HG03280 (cell line): ENCODE data around the gene EFNA3.

Experiments used
- ATAC-seq: cut with Tn5 transposase; IDR thresholded peaks from one replicate; pipeline ENCODE4 v1.9.1; 2021; ENCODE audit warnings: mild to moderate bottlenecking, moderate library complexity; ENCODE audit not compliant: unreplicated experiment

Gene EFNA3

DNA sequence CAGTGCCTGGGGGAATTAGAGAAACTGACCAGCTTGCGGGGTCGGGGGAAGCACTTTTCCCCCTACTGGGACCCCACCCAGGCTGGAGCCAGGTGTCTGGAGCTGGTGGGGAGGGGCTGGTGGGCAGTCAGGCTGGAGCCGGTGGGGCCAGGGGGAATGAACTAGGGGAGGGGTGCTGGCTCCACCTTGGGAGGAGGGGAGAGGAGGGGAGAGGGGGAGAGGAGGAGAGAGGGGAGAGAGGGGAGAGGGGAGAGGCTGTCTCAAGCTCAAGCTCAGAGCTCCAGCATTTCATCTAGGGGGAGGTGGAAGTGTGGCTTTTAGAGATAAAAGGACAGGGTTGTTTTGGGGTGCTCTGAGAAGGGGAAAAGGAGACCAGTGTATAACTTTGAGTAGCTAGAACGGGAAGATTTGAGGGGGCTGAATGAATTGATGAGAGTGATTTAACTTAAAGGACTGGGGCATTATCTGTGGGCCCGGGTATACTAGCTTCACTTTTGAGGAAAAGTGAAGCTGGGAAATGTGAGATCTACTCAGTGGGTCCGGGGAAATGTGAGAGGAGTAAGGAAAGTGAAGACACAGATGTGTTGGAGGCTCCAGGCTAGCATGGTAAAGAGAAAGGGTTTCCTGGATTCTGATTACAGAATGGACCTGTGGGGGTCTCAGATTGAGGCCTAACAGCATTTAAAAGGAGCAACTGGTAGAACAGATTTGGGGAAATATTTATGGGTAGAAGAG is 51.8 kb downstream of the EFNA3 start:
- ATAC-seq, result no peak

DNA sequence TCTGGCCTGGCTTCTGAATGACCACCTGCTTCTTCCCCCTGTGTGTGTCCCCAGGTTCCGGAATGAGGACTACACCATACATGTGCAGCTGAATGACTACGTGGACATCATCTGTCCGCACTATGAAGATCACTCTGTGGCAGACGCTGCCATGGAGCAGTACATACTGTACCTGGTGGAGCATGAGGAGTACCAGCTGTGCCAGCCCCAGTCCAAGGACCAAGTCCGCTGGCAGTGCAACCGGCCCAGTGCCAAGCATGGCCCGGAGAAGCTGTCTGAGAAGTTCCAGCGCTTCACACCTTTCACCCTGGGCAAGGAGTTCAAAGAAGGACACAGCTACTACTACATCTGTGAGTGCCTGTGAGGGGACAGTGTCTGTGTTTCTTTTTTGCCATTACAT is 52.6 kb downstream of the EFNA3 start:
- ATAC-seq, result no peak

DNA sequence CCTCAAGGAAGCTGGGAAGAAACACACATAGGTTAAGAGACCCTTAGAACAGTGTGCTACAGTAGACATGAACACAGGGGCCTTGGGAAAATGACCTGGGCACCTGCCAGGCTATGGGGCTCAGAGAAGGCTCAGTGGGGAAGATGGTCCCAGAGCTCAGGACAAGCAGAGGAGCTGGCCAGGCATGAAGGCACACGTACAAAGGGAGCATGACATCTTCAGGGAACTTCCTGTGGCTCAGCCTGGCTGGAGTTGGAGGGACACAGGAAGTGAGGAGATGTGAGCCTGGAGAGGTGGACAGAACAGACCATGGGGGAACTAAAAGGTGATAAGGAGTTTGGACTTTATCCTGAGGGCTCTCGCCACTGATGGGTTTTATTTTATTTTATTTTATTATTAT is 53.2 kb downstream of the EFNA3 start:
- no peak for ATAC-seq

DNA sequence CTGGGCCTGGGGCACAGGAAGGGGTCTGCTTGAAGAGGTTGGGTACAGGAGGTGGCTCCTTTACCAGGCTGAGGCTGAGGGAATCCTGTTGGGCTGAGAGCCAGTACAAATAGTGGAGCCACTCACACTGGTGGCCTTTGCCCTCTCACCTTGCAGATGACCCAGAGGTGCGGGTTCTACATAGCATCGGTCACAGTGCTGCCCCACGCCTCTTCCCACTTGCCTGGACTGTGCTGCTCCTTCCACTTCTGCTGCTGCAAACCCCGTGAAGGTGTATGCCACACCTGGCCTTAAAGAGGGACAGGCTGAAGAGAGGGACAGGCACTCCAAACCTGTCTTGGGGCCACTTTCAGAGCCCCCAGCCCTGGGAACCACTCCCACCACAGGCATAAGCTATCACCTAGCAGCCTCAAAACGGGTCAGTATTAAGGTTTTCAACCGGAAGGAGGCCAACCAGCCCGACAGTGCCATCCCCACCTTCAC is 55.2 kb downstream of the EFNA3 start:
- ATAC-seq, result no peak

DNA sequence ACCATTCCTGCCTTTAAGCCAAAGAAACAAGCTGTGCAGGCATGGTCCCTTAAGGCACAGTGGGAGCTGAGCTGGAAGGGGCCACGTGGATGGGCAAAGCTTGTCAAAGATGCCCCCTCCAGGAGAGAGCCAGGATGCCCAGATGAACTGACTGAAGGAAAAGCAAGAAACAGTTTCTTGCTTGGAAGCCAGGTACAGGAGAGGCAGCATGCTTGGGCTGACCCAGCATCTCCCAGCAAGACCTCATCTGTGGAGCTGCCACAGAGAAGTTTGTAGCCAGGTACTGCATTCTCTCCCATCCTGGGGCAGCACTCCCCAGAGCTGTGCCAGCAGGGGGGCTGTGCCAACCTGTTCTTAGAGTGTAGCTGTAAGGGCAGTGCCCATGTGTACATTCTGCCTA is 55.7 kb downstream of the EFNA3 start:
- ATAC-seq, result no peak

DNA sequence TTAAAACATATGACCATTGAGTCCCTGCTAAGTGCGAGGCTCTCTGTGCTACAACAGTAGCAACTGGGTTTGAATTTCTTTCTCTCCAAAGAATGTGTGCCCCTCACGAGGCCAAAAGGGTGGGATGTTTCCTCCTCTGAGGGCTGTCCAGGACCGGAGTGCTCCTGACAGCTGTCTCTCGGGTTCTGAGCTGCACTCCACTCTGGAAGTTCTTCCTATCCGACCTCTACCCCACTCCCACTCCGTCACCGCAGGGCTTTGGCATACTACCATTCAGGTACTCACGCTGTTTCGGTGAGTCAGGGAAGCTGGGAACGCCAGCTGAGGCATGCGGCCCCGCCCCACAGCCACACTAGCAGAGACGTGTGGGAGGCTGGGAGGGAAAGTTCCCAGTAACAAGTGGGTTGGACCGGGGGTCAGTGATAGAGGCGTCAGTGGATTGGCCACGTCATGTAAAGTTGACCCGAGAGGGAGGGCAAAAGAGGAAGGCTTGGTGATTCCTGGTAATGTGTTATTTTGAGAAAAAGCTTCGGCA is 56.3 kb downstream of the EFNA3 start:
- ATAC-seq, result peak; percentile 36

DNA sequence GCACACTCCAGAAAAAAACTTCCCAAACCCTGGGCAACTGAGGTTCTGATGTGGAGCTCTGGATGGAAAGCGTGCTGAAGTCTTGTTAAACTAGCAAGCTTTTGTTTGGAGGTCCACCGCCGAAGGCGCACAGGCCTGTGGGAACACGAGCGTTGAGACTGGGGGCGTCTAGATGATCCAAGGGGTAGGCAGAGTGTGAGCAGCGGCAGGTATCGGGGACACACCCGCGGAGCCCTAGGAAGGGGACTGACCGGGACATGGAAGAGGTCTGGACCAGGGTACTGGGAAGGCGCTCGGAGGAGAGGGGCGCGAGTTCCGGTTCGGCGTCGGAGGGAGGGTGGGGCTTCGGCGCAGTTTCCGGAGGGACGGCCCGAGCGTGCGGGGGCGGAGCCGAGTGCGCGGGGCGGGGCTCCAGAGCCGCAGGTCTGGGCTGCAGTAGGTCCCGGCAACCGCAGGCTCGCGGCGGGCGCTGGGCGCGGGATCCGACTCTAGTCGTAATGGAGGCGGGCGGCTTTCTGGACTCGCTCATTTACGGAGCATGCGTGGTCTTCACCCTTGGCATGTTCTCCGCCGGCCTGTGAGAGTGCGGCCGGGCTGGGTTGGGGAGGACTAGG is 56.9 kb downstream of the EFNA3 start, which contains the start of gene SLC50A1:
Gene SLC50A1, plus strand, starts transcription at position 438 of the 614 bp plus-strand sequence. Its CDS starts 60 bp downstream, at position 498.
- peak; percentile 77 for ATAC-seq

DNA sequence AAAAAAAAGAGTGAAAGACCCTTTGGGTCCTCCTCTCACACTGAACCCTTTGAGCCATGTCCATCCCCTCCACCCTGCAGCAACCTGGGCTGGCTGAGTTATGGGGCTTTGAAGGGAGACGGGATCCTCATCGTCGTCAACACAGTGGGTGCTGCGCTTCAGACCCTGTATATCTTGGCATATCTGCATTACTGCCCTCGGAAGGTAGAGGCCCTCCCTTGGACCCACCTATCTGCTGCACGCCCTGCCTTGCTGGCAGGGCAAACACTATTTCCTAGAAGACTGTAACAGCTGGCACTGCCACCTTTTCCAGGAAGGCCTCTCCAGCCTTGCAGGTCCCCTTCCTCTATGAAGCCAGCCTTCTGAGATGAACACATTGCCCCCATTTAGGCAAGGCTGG is 58.1 kb downstream of the EFNA3 start:
- no peak for ATAC-seq
